Stimulated activated naive B cell treated with anti-CD40 and anti-IgM and Interleukin-4, amounts not matched to agents 10 μg/mL and 1 μg/mL and 100 μg/mL, for 72 hours (primary cell): Measurements from ENCODE around the gene RTP5.

Experiments used
- ATAC-seq, 2 donors: fragments of 150-1000 bp; cut with Tn5 transposase; replicated peaks; 2 replicates each; pipeline ENCODE4 v1.10.0; 2021; ENCODE audit warnings: moderate library complexity in 1 of 2
- DNase-seq: peaks from one replicate; pipeline ENCODE4 v3.0.0; 2021
- H3K27ac Mint-ChIP-seq: one replicate; pipeline ENCODE4 v1.8.0; 2022; ENCODE audit warnings: mild to moderate bottlenecking, mixed read lengths
- H3K27me3 Mint-ChIP-seq, 2 donors: one replicate each; pipeline ENCODE4 v1.8.0; 2022; ENCODE audit warnings: mixed read lengths in 2 of 2
- H3K36me3 Mint-ChIP-seq, 2 donors: one replicate each; pipeline ENCODE4 v1.8.0; 2022; ENCODE audit warnings: mixed read lengths in 2 of 2, mild to moderate bottlenecking in 1 of 2
- H3K4me1 Mint-ChIP-seq, 2 donors: one replicate each; pipeline ENCODE4 v1.8.0; 2022; ENCODE audit warnings: mixed read lengths in 2 of 2, mild to moderate bottlenecking in 1 of 2
- H3K4me3 Mint-ChIP-seq, 2 donors: one replicate each; pipeline ENCODE4 v1.8.0; 2022; ENCODE audit warnings: mild to moderate bottlenecking in 2 of 2, mixed read lengths in 2 of 2, moderate library complexity in 1 of 2
- H3K9me3 Mint-ChIP-seq, 2 donors: one replicate each; pipeline ENCODE4 v1.8.0; 2022; ENCODE audit warnings: mixed read lengths in 2 of 2, mild to moderate bottlenecking in 1 of 2

RTP5 gene

GRCh38 chr2:241859017-241859435 lies 10.5 kb upstream of the RTP5 start:
- Mint-ChIP-seq H3K9me3 (peaks cover 1% of the 10 kb centered on the region in 2 donors), H3K4me1 (peaks cover 30 to 53% of the 10 kb centered on the region in 2 donors), H3K36me3 (peaks cover under 1 to 8% of the 10 kb centered on the region in 2 donors), H3K27me3 (peaks cover 22 to 51% of the 10 kb centered on the region in 2 donors), H3K27ac (peak overlapping the region; percentile 95), H3K4me3 (peak overlapping the region; percentile 73 to 76)
- DNase-seq (no peak), ATAC-seq (peak; percentile 7 to 8)

- peaks cover 36 to 59% of the 10 kb centered on the region in 2 donors for H3K4me1 Mint-ChIP-seq
Measured at GRCh38 chr2:241859436-241860183, 9.9 kb upstream of the RTP5 start.

GRCh38 chr2:241860184-241861078 lies 9.1 kb upstream of the RTP5 start:
- Mint-ChIP-seq H3K9me3 (peaks cover 8 to 12% of the 10 kb centered on the region in 2 donors), H3K4me3 (no peak overlapping the region), H3K36me3 (peaks cover 6 to 17% of the 10 kb centered on the region in 2 donors), H3K4me1 (peaks cover 44 to 67% of the 10 kb centered on the region in 2 donors), H3K27ac (peak overlapping the region; percentile 75), H3K27me3 (peaks cover 36 to 62% of the 10 kb centered on the region in 2 donors)
- DNase-seq (peak; percentile 41), ATAC-seq (peak; percentile 47 to 52)

More at GRCh38 chr2:241859436-241860183, 9.9 kb upstream of the RTP5 start:
- ATAC-seq (peak; percentile 75), DNase-seq (peak; percentile 73)
- Mint-ChIP-seq H3K9me3 (peaks cover 5 to 7% of the 10 kb centered on the region in 2 donors), H3K27ac (peak overlapping the region; percentile 95), H3K36me3 (peaks cover 3 to 12% of the 10 kb centered on the region in 2 donors), H3K27me3 (peaks cover 28 to 57% of the 10 kb centered on the region in 2 donors), H3K4me3 (peak overlapping the region; percentile 73 to 76)

GRCh38 chr2:241861264-241861663 lies 8.3 kb upstream of the RTP5 start:
- Mint-ChIP-seq H3K36me3 (peaks cover 6 to 14% of the 10 kb centered on the region in 2 donors), H3K4me1 (peaks cover 49 to 73% of the 10 kb centered on the region in 2 donors), H3K9me3 (peaks cover 8 to 12% of the 10 kb centered on the region in 2 donors), H3K4me3 (peak overlapping the region in 1 of 2 donors; percentile 10), H3K27ac (peak overlapping the region; percentile 42), H3K27me3 (peaks cover 43 to 64% of the 10 kb centered on the region in 2 donors)
- ATAC-seq (no peak), DNase-seq (no peak)

GRCh38 chr2:241862093-241862492 lies 7.4 kb upstream of the RTP5 start:
- peak overlapping the region; percentile 42 for H3K27ac Mint-ChIP-seq
- H3K36me3 Mint-ChIP-seq: peaks cover 6 to 10% of the 10 kb centered on the region in 2 donors
- no peak for ATAC-seq
- DNase-seq: no peak
- no peak overlapping the region for H3K4me3 Mint-ChIP-seq
- peaks cover 48 to 73% of the 10 kb centered on the region in 2 donors for H3K4me1 Mint-ChIP-seq
- H3K9me3 Mint-ChIP-seq: peaks cover 8 to 12% of the 10 kb centered on the region in 2 donors
- peaks cover 43 to 63% of the 10 kb centered on the region in 2 donors for H3K27me3 Mint-ChIP-seq

GRCh38 chr2:241862775-241863535 lies 6.6 kb upstream of the RTP5 start:
- Mint-ChIP-seq H3K27ac (peak overlapping the region; percentile 26), H3K9me3 (peaks cover 8 to 12% of the 10 kb centered on the region in 2 donors), H3K36me3 (peaks cover 6 to 10% of the 10 kb centered on the region in 2 donors), H3K4me1 (peaks cover 48 to 73% of the 10 kb centered on the region in 2 donors), H3K27me3 (peaks cover 43 to 70% of the 10 kb centered on the region in 2 donors), H3K4me3 (peak overlapping the region in 1 of 2 donors; percentile 53)
- no peak for DNase-seq
- no peak for ATAC-seq

GRCh38 chr2:241863536-241863954 lies 6.0 kb upstream of the RTP5 start:
- ATAC-seq: peak; percentile 13 to 26

GRCh38 chr2:241864168-241864849 lies 5.2 kb upstream of the RTP5 start:
- H3K9me3 Mint-ChIP-seq: peaks cover 8 to 12% of the 10 kb centered on the region in 2 donors
- H3K27me3 Mint-ChIP-seq: peaks cover 48 to 76% of the 10 kb centered on the region in 2 donors

More at GRCh38 chr2:241863536-241863954, 6.0 kb upstream of the RTP5 start:
- Mint-ChIP-seq H3K36me3 (peaks cover 6 to 10% of the 10 kb centered on the region in 2 donors), H3K4me1 (peaks cover 49 to 71% of the 10 kb centered on the region in 2 donors), H3K9me3 (peaks cover 8 to 12% of the 10 kb centered on the region in 2 donors), H3K4me3 (peak overlapping the region; percentile 41 to 53), H3K27ac (peak overlapping the region; percentile 26), H3K27me3 (peaks cover 48 to 74% of the 10 kb centered on the region in 2 donors)
- peak; percentile 46 for DNase-seq

GRCh38 chr2:241864850-241865213 lies 4.7 kb upstream of the RTP5 start:
- Mint-ChIP-seq H3K36me3 (peaks cover 6 to 10% of the 10 kb centered on the region in 2 donors), H3K9me3 (peaks cover 8 to 12% of the 10 kb centered on the region in 2 donors), H3K27me3 (peaks cover 48 to 72% of the 10 kb centered on the region in 2 donors), H3K27ac (no peak overlapping the region), H3K4me1 (peaks cover 41 to 62% of the 10 kb centered on the region in 2 donors), H3K4me3 (no peak overlapping the region)
- no peak for ATAC-seq
- no peak for DNase-seq

More at GRCh38 chr2:241864168-241864849, 5.2 kb upstream of the RTP5 start:
- Mint-ChIP-seq H3K4me3 (peak overlapping the region in 1 of 2 donors; percentile 4), H3K4me1 (peaks cover 46 to 67% of the 10 kb centered on the region in 2 donors), H3K27ac (peak overlapping the region; percentile 1), H3K36me3 (peaks cover 6 to 10% of the 10 kb centered on the region in 2 donors)
- no peak for DNase-seq
- no peak for ATAC-seq

GRCh38 chr2:241865416-241865956 lies 4.0 kb upstream of the RTP5 start:
- peaks cover 6 to 10% of the 10 kb centered on the region in 2 donors for H3K36me3 Mint-ChIP-seq
- H3K27me3 Mint-ChIP-seq: peaks cover 48 to 71% of the 10 kb centered on the region in 2 donors
- no peak for DNase-seq
- H3K9me3 Mint-ChIP-seq: peaks cover 8 to 12% of the 10 kb centered on the region in 2 donors
- peak overlapping the region; percentile 53 for H3K27ac Mint-ChIP-seq
- peaks cover 40 to 57% of the 10 kb centered on the region in 2 donors for H3K4me1 Mint-ChIP-seq
- H3K4me3 Mint-ChIP-seq: no peak overlapping the region
- ATAC-seq: no peak

- H3K36me3 Mint-ChIP-seq: peaks cover 6 to 10% of the 10 kb centered on the region in 2 donors
- no peak for DNase-seq
- H3K27me3 Mint-ChIP-seq: peaks cover 49 to 69% of the 10 kb centered on the region in 2 donors
- H3K27ac Mint-ChIP-seq: peak overlapping the region; percentile 53
- peak; percentile 13 to 17 for ATAC-seq
- peaks cover 8 to 12% of the 10 kb centered on the region in 2 donors for H3K9me3 Mint-ChIP-seq
- H3K4me1 Mint-ChIP-seq: peaks cover 41 to 55% of the 10 kb centered on the region in 2 donors
- H3K4me3 Mint-ChIP-seq: no peak overlapping the region
Measured at GRCh38 chr2:241865957-241866789, 3.4 kb upstream of the RTP5 start.
